GM19099 (cell line): ENCODE data around the gene C1orf50.

Source experiments
- POLR2A ChIP-seq: IDR thresholded peaks from 3 replicates; pipeline ENCODE4 v1.6.1; 2011; ENCODE audit warnings: low read depth; ENCODE audit not compliant: insufficient read length; ENCODE audit errors: extremely low read depth

The C1orf50 gene

DNA sequence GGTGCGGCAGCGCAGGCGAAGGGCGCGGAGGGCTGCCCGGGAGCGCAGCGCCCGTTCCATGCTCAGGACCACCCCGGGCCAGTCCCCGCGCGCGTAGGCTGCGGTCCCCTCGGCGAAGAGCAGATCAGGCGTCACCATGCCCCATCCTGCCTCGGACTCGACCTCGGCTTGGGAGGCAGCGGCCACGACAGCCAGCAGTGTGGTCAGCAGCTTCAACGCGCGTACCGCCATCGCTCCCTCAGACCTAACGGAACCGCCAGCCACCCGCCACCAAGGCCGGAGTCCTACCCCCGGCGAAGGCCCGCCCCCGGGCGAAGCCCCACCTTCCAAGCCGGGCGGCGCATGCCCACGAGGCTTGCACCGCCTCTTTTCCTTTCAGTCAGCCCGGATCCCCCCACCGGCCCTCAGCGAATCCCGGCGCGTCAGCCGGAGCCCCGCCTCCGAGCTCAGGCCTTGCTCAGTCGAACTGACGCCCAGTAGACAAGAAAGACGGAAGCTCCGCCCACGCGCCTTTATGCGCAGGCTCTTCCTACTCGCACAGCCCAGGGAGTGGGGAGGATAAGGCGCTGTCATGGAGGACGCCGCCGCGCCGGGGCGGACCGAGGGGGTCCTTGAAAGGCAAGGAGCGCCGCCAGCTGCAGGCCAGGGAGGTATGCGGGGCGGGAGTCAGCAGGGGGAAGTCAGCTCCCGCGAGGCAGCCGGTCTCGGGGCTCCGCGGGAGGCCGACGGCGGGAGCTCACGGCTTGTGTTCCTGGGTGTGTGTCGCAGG, at the start of gene C1orf50, which contains the start of gene P3H1:
Gene C1orf50, plus strand, starts transcription at position 509 of the 769 bp plus-strand sequence. Its CDS starts 63 bp downstream, at position 572.
Gene P3H1, minus strand, starts transcription at position 288 of the 769 bp plus-strand sequence. Its CDS starts 57 bp downstream, at position 231.
- TF ChIP-seq POLR2A = peak; percentile 97

DNA sequence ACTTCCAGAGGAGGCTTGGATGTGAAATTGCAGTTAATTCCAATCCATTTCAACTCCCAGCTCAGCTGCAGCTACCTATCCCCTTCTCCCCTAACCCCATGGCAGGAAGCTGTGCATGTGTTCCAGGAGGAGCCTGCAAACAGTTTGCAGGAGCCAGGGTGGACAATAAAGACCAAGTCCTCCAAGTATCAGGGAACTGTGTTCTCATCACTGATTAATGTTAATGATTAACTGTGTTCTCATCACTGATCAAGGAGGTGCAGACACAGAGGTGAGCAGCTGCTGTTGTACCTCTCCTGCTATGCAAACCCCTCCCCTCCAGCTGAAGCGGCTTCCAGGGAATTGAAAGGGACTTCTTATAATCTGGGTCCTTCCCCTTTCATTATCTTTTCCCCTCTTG, 46.2 kb upstream of the C1orf50 start:
- TF ChIP-seq POLR2A = no peak

DNA sequence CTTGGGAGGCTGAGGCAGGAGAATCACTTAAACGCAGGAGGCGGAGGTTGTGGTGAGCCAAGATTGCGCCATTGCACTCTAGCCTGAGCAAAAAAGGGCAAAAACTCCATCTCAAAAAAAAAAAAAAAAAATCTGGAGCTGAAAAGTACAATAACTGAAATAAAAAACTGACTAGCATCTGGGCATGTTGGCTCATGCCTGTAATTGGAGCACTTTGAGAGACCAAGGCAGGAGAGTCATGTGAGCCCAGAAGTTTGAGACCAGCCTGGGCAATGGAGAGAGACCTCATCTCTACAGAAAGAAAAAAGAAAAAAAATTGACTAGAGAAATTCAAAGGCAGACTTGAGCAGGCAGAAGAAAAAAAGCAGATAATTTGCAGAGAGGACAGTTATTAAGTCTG, 45.1 kb upstream of the C1orf50 start:
- TF ChIP-seq POLR2A = no peak

DNA sequence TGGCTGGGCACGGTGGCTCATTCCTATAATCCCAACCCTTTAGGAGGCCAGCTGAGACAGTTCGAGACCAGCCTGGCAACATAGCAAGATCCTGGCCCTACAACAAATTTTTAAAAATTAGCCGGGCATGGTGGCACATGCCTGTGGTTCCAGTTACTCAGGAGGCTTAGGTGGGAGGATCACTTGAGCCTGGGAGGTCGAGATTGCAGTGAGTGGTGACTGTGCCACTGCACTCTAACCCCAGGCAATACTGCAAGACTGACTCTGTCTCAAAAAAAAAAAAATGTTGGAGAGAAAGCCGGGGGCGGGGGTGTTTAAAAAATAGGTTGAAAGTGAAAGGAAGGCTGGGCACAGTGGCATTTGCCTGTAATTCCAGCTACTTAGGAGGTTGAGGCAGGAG, 43.5 kb upstream of the C1orf50 start:
- no peak for TF ChIP-seq POLR2A

DNA sequence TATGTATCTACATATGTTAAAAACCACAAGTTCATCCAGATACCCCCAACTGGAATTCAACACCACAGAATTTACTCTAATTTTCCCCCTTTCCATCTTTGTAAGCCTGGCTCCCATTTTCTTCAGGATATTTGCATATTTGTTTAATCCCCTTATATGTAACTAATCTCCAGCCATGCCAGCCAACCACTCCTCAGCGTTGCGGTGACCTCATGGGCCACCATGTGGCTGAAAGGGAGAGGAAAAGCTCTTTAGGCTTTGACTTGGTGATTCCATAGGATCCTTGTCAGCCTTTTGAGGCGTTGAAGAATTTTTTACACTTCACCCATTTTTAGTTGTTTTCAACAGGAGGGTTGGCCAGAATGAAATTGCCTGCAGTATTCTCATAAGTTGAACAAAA, 37.0 kb upstream of the C1orf50 start:
- TF ChIP-seq POLR2A = no peak

DNA sequence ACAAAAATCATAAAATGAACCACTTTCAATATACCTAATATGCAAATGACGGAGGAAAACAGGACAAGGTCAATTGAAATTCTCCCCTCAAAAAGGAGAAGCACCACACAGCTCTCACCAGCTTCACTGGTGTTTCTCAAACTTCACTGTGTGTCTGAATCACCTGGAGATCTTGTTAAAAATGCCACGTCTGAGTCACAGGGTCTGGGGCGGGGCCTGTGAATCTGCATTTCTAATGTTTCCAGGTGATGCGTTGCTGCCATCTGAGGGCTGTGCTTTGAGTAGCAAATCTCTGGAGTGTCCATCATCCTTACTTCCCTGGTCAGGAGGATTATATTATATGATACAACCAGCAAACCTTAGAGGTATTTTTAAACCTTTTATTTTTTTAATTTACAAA, 36.1 kb upstream of the C1orf50 start:
- TF ChIP-seq POLR2A = no peak

DNA sequence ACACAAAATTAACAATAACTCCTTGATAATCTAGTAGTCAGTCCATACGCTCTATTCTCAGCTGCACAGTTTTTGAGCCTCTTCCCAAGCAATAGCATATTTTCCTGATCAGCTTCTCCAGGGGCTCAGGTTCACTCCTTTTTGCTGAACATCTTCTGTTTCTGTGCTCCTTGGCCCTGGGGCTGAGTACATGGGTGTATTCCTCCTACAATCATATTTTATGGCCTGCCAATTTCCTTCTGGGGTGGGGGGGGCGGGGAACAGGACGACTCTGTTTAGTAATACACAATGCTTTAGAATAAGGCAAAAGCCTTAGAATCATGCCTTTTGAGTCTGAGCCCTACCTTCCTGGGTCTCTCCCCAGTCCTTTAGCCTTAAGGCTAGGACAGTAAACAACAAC, 35.5 kb upstream of the C1orf50 start:
- no peak for TF ChIP-seq POLR2A

DNA sequence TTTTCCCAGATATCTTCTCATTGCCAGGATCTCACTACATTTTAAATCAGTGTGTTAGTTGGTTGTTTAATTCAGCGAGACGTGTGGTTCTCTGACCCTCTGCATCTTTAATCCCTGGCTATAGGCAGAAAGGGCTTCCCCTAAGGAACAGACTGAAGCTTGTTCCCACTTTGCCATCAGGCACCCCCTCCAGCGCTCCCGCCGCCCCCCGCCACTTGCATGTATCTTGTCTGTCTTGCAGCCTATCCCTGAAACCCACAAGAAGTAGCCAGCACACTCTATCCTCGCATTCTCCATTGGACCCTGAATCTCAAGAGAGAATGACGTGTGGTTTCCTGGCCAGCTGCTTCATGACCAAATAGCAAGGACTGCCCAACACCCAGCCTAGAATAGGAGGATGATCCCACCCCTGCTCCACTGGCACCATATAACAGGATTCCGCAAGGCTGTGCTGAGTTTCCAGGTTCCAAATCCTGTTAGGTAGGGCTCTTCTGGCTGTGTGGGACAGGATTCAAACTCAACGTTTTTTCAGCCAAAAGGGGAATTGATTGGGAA, 34.8 kb upstream of the C1orf50 start:
- TF ChIP-seq POLR2A = no peak

DNA sequence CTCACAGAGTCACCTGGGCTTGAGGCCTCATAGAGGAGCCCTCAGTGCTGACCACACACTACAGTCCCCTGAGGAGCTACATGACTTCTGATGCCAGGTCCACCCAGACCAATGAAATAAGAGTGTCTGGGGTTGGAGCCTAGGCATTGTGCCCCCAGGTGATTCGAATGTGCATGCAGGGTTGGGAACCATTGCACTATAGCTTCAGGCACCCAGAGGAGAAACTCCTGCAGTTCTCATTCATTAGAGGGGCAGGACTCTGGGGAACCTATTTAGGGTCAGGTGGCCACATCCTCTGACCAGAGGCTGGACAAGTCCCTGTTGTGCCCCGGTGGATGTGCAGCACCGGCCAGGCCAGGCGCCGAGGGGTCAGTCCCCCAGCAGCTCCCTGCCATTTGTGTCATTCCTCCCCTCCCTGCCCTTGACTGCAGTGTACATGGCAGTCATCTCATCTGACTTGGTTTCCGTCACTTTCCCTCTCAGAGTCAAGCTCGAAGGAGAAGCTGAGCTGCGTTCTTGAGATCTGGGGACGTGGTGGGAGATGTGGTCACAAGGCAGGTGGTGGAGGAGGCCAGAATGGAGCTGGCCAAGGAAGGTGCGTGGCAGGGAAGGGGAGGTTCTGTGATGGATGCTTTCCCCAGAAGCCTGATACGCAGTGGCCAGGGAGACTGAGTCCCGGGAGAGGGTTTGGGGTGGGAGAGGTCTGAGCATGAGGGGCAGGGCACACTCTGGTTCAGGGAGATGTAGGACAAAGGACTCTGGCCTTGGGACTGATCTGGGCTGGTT, 33.4 kb upstream of the C1orf50 start:
- no peak for TF ChIP-seq POLR2A

DNA sequence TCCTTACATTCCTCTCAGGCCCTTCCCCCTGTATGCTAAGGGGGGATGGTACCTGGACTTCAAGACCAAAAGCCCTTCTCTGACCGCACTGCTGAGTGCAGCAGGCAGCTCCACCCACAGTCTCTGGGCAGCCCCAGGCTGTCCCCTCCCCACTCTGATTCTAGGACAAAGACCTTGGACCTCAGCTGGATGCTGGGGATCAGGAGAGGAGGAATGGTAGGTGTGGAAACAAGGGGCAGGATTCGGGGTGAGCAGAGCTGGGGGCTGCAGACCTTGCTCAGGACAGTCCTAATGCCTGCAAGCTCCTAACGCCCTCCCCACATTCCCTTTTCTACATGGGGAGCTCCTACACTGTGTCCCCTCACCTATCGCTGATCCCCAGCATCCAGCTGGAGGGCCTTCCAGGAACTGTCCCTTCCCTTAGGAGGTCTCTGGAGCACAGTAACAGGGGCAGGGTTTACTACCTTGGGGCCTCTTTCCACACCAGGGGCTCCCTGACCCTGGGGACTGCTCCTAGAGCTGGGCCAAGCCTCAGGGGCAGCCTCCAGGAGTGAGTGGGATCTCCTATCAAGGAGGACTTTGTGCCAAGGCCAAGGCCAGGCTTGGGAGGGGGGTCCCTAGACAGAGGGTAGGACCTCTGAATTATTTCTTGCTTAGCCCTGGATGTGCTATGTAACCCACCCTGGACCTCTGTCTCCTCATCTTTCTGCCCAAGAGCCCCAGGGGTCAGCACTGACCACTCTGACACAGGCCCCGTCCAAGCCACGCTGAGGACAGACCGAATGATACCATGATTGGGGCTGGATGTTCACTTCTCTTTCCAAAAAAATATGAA, 32.6 kb upstream of the C1orf50 start:
- TF ChIP-seq POLR2A = no peak

DNA sequence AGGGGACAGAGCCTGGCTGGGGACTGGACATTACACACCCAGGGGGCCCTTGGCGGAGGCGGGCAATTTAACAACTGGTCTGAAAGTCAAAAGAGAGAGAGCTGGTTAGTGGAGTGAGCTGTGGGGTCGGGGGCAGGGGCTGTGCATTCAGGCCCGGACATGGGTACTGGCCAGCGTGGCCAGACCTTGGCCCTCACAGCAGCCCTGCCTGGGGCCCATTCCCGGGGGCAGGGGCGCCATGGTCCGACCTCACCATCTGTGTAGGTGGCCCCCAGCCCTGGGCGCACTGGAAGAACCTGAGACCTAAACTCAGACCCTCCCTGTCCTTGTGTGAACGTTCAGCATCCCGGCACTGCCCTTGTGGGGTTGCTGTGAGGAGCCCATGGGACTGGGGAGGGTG, 32.0 kb upstream of the C1orf50 start:
- no peak for TF ChIP-seq POLR2A

DNA sequence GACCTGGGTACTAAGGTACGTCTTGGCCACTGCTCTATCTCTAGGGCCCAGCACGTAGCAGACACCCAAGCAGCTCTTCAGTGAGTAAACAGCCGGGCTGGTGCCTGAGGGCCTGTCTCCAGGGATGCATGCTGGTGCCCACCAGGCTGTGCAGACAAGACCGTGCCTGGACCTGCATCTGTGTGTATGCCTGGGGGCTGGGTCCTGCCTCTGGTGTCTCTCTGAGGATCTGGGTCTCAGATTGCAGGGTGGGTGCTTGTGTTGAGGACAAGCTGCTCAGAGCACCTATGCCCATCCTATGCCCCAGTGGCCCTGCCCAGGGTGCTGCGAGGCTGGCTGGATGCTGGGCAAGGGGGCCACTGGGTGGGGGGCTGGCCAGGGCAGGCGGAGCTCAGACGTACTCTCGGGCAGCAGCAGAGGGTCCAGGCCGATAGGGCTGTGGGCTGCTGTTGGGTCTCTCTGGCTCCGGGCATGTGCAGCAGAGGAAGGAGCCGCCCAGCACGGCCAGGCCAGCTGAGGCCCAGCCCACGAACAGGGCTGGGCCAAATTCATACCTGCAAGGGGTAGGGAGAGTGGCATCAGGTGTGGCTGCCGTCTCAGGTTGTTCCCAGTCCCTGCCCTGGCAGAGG, 31.5 kb upstream of the C1orf50 start:
- TF ChIP-seq POLR2A = no peak

DNA sequence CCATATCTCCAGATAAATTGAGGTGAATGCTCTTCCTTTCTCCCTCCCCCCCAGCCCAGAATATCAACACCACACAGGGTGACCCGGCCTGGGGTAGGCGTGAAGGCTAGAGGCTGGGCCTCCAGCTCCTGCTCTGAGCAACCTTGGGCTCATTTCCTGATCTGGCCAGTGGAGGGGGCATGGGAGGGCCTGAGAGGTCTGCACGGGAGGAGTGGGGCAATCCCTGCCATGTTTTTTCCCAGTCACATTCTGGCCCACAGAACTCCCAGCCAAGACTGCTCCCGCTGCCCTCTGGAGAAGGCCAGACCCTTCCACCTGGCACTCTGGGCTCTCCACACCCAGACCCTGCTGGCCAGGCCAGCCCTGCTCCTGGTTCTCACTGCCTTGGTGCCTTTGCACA, 30.9 kb upstream of the C1orf50 start:
- no peak for TF ChIP-seq POLR2A

DNA sequence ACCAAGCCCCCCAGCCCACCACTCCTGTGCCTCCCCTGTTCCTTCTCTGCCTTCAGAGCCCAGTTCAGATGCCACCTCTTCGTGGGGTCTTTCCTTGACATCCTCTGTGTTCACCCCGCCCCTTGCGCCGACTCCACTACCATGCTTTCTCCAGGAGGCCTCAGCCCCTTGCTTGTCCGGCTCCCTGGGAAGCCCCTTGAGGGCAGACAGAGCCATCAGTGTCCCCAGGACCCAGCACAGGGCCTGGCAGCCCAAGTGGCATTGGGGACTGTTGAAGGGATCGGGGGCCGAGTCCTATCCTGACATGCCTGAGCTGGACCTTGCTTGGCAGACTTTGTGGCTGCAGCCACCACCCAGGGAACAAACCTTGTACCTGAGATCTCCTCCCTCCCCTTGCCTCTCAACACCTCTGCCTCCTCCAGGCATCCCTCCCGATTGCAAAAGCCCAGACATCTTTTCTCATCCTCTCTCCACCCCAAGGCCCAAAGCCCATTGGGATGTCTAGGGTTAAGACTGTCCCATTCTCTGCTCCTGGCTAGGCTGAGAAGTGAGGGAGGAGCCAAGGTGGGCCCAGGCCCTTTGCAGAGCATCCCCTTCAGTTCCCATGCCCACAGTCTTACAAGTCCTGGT, 30.4 kb upstream of the C1orf50 start:
- no peak for TF ChIP-seq POLR2A

DNA sequence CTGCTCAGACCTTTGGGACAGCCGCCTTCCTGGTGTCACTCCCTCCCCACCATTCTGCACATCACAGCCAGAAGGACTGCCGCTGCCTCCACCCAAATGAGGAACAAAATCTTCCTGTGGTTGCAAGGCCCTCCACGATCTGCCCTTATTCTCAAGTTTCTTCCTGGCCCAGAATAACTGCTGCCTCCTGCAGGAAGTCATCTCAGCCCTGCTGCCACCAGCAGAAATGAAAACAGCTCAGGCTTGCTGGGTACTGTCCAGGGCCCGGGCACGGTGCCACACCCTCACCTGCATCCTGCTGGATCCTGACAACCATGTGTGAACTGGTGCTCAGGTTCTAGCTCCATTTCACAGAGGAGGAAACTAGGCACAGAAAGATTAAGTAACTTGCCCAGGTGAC, 29.8 kb upstream of the C1orf50 start:
- TF ChIP-seq POLR2A = no peak
